ENCODE results near the gene BMF.
A peak's percentile ranks its signal among the peaks of the same experiment; 100 is the strongest.

Gene BMF

GRCh38 chr15:40069178-40070165, 39.2 kb downstream of the BMF start:
- TF ChIP-seq CTCF (IDR thresholded peaks at IDR 0.05; ENCODE audit: unreplicated experiment in 3 of 3), result no peak
- peaks cover 5% of the 10 kb centered on the region for H3K27me3 Mint-ChIP-seq (ENCODE audit: low read depth)
- no peak overlapping the region for H3K4me3 Mint-ChIP-seq
- peaks cover 56% of the 10 kb centered on the region for H3K4me1 Mint-ChIP-seq
- no peaks in the 10 kb centered on the region for H3K36me3 Mint-ChIP-seq (ENCODE audit: low read depth)
- H3K27ac Mint-ChIP-seq, result peak overlapping the region; percentile 93 to 97 (median 96)
- H3K9me3 Mint-ChIP-seq, result no peaks in the 10 kb centered on the region

DNA sequence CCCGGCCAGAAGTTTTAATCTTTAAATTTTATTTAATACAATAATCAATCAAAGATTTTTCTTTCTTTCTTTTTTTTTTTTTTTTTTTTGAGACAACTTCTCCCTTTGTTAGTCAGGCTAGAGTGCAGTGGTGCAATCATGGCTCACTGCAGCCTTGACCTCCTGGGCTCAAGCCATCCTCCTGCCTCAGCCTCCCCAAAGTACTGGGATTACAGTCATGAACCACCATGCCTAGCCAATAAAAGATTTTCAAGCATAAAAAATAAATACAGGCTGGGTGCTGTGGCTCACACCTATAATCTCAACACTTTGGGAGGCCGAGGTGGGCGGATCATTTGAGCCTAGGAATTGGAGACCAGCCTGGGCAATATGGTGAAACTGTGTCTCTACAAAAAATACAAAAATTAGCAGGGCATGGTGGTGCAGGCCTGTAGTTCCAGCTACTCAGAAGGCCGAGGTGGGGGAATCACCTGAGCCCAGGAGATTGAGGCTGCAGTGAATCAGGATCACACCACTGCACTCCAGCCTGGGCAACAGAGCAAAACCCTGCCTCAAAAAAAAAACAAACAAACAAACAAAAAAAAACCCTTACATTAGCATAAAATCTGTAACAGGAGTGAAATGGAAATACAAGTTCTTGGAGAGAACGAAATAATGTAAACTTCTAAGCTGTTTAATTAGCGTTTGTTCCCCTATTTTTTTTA, 40.6 kb downstream of the BMF start:
- Mint-ChIP-seq H3K27ac (peak overlapping the region; percentile 62 to 97 (median 93)), H3K36me3 (ENCODE audit: low read depth) (no peaks in the 10 kb centered on the region), H3K4me3 (no peak overlapping the region), H3K4me1 (peaks cover 58% of the 10 kb centered on the region), H3K27me3 (ENCODE audit: low read depth) (no peaks in the 10 kb centered on the region), H3K9me3 (no peaks in the 10 kb centered on the region)
- no peak for TF ChIP-seq CTCF (IDR thresholded peaks at IDR 0.05; ENCODE audit: unreplicated experiment in 3 of 3)

DNA sequence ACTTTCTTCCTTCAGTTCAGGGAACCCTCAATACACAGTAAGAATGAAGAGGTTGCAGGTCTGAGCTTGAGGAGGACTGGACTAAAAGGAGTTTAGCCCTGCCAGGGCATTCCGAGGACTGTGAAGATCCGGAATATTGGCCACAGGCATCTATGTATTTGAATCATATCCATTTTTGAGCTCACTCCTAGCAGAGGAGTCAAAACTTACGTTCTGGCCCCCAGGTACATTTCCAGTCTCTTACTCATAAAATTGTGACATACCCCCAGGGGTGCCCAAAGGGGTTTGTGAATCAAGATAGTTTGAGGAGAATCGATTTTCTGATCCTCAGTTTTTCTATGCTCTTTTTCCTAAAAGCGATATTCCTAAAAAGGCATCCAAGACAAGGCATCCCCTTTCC, 42.1 kb downstream of the BMF start:
- Mint-ChIP-seq H3K9me3 (no peaks in the 10 kb centered on the region), H3K4me3 (no peak overlapping the region), H3K4me1 (peaks cover 51% of the 10 kb centered on the region), H3K27me3 (ENCODE audit: low read depth) (no peaks in the 10 kb centered on the region), H3K27ac (peak overlapping the region; percentile 62 to 70 (median 63)), H3K36me3 (ENCODE audit: low read depth) (no peaks in the 10 kb centered on the region)
- TF ChIP-seq CTCF (IDR thresholded peaks at IDR 0.05; ENCODE audit: unreplicated experiment in 3 of 3), result no peak

- Mint-ChIP-seq H3K27me3 (ENCODE audit: low read depth) (no peaks in the 10 kb centered on the region), H3K36me3 (ENCODE audit: low read depth) (no peaks in the 10 kb centered on the region), H3K27ac (peak overlapping the region in 2 of 3 experiments; percentile 46 to 51), H3K4me3 (no peak overlapping the region), H3K9me3 (no peaks in the 10 kb centered on the region), H3K4me1 (peaks cover 51% of the 10 kb centered on the region)
- no peak for TF ChIP-seq CTCF (IDR thresholded peaks at IDR 0.05; ENCODE audit: unreplicated experiment in 3 of 3)
Measured at GRCh38 chr15:40065166-40065565, 43.5 kb downstream of the BMF start.

- Mint-ChIP-seq H3K27ac (peak overlapping the region in 2 of 3 experiments; percentile 46 to 51), H3K27me3 (ENCODE audit: low read depth) (no peaks in the 10 kb centered on the region)
Measured at GRCh38 chr15:40064231-40064894, 44.3 kb downstream of the BMF start.

More at GRCh38 chr15:40064231-40064894, 44.3 kb downstream of the BMF start:
- no peak for TF ChIP-seq CTCF (IDR thresholded peaks at IDR 0.05; ENCODE audit: unreplicated experiment in 3 of 3)
- Mint-ChIP-seq H3K9me3 (no peaks in the 10 kb centered on the region), H3K4me1 (peaks cover 48% of the 10 kb centered on the region), H3K4me3 (no peak overlapping the region), H3K36me3 (ENCODE audit: low read depth) (no peaks in the 10 kb centered on the region)

Data from nephron (organoid).